Breast epithelium (tissue), 3 donors: Measurements from ENCODE around the gene TFAM.

Experiments used
- POLR2A ChIP-seq: fragments of 450-650 bp; IDR thresholded peaks from one replicate; pipeline ENCODE4 v1.6.1; 2016; ENCODE audit warnings: antibody characterized with exemption, mild to moderate bottlenecking, moderate library complexity
- TF ChIP-seq, protein P1 (sequence below), 3 donors: fragments of 450-650 bp; IDR thresholded peaks; one replicate each; pipeline ENCODE4 v1.5.1; 2016 to 2017; ENCODE audit warnings: antibody characterized with exemption in 3 of 3, mild to moderate bottlenecking in 3 of 3, moderate library complexity in 3 of 3

- TF ChIP-seq, protein P1, sequence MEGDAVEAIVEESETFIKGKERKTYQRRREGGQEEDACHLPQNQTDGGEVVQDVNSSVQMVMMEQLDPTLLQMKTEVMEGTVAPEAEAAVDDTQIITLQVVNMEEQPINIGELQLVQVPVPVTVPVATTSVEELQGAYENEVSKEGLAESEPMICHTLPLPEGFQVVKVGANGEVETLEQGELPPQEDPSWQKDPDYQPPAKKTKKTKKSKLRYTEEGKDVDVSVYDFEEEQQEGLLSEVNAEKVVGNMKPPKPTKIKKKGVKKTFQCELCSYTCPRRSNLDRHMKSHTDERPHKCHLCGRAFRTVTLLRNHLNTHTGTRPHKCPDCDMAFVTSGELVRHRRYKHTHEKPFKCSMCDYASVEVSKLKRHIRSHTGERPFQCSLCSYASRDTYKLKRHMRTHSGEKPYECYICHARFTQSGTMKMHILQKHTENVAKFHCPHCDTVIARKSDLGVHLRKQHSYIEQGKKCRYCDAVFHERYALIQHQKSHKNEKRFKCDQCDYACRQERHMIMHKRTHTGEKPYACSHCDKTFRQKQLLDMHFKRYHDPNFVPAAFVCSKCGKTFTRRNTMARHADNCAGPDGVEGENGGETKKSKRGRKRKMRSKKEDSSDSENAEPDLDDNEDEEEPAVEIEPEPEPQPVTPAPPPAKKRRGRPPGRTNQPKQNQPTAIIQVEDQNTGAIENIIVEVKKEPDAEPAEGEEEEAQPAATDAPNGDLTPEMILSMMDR (IDR thresholded peaks at IDR 0.05), result peak in 2 of 3 donors; percentile 38 to 54
- TF ChIP-seq POLR2A, result no peak
These were observed 29.2 kb downstream of the TFAM start for GRCh38 chr10:58414270-58415041.
